ENCODE measurements around the gene DEPDC5. TPM values are rescaled to one million over a fixed set of nuclear protein-coding genes. Genes with fewer than 3 reads are reported as not detected.

The DEPDC5 gene
- total RNA-seq, 2 experiments from 2014 or later = 43.0 to 77.1 TPM

DNA sequence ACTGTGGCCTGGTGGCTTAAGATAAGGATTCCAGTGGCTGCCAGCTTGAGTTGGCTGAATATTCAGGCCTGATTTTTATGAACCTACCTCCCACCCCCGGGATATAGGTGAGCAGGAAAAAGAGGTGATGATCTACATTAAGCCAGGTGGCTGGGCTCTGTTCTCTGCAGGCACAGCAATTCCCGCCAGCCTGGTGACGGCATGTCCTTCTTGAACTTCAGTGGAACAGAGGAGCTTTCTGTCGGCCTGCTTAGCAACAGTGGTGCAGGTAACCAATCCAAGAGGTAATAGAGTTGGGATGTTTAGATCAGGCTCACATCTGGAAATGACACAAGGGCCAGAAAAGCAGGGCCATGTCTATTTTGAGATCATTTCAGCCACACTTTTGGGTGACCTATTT is 68.7 kb downstream of the DEPDC5 start:
- TF ChIP-seq EZH2phosphoT487 (IDR thresholded peaks at IDR 0.05; ENCODE audit: borderline replicate concordance, low read depth, low read length) = no peak
- TF ChIP-seq, protein P1, sequence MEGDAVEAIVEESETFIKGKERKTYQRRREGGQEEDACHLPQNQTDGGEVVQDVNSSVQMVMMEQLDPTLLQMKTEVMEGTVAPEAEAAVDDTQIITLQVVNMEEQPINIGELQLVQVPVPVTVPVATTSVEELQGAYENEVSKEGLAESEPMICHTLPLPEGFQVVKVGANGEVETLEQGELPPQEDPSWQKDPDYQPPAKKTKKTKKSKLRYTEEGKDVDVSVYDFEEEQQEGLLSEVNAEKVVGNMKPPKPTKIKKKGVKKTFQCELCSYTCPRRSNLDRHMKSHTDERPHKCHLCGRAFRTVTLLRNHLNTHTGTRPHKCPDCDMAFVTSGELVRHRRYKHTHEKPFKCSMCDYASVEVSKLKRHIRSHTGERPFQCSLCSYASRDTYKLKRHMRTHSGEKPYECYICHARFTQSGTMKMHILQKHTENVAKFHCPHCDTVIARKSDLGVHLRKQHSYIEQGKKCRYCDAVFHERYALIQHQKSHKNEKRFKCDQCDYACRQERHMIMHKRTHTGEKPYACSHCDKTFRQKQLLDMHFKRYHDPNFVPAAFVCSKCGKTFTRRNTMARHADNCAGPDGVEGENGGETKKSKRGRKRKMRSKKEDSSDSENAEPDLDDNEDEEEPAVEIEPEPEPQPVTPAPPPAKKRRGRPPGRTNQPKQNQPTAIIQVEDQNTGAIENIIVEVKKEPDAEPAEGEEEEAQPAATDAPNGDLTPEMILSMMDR (conservative IDR thresholded peaks at IDR 0.05; ENCODE audit: low read length) = no peak
- Histone ChIP-seq H3K4me2 (ENCODE audit: low read length) (no peak overlapping the region), H3K4me1 (ENCODE audit: insufficient read depth, low read length, poor library complexity, severe bottlenecking) (no peaks in the 10 kb centered on the region), H3K9me3 (ENCODE audit: low read length) (no peaks in the 10 kb centered on the region), H2AFZ (ENCODE audit: low read length) (no peak overlapping the region), H3K27ac (ENCODE audit: low read depth, low read length, poor library complexity, severe bottlenecking) (no peak overlapping the region), H3K9me2 (ENCODE audit: insufficient read depth, low read length) (no peaks in the 10 kb centered on the region), H3K36me3 (ENCODE audit: insufficient read depth, low read length) (peaks cover 95% of the 10 kb centered on the region), H3K4me3 (ENCODE audit: low read depth, low read length, poor library complexity, severe bottlenecking) (no peak overlapping the region), H3K79me2 (ENCODE audit: insufficient read depth, low read depth, low read length) (no peaks in the 10 kb centered on the region), H4K20me1 (ENCODE audit: insufficient read depth, low read length) (no peaks in the 10 kb centered on the region)
- POLR2A ChIA-PET = interaction anchor here (0.6 kb wide), 1 partner anchor 1403 kb away, joined by 3 read pairs; no protein-coding TSS in a partner anchor
- BruUV-seq (replicated peaks) = no TSS peak
- no peak for DNase-seq (ENCODE audit: low spot score)
- CTCF ChIA-PET (ENCODE audit: unreplicated experiment) = no interaction called here
- intact Hi-C loops (cut with micrococcal nuclease; ENCODE audit: unreplicated experiment) = no loop called here

DNA sequence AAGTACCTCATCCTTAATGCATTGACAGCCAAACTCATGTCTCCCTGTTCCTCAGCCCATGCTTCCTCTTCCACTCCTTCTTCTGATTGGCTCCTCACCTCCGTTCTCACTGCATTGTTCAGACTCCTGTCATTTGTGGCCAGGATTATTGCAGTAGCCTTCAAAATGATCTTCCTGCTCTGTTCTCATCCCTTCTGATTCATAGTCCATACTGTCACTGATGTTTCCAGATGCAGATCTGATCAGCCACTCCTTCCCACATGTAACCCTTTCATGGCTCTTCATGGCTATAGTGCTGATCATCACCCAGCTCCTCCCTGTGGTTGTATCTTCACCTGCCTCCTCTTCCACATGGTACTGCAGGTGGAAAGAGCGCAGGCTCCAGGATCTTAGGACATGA is 71.7 kb downstream of the DEPDC5 start:
- Histone ChIP-seq H3K4me3 (ENCODE audit: low read depth, low read length, poor library complexity, severe bottlenecking) (no peak overlapping the region), H4K20me1 (ENCODE audit: insufficient read depth, low read length) (no peaks in the 10 kb centered on the region), H3K79me2 (ENCODE audit: insufficient read depth, low read depth, low read length) (no peaks in the 10 kb centered on the region), H3K9me3 (ENCODE audit: low read length) (no peaks in the 10 kb centered on the region), H3K4me1 (ENCODE audit: insufficient read depth, low read length, poor library complexity, severe bottlenecking) (no peaks in the 10 kb centered on the region), H2AFZ (ENCODE audit: low read length) (no peak overlapping the region), H3K36me3 (ENCODE audit: insufficient read depth, low read length) (peaks cover 94% of the 10 kb centered on the region), H3K9me2 (ENCODE audit: insufficient read depth, low read length) (no peaks in the 10 kb centered on the region), H3K4me2 (ENCODE audit: low read length) (no peak overlapping the region), H3K27ac (ENCODE audit: low read depth, low read length, poor library complexity, severe bottlenecking) (no peak overlapping the region)
- intact Hi-C loops (cut with micrococcal nuclease; ENCODE audit: unreplicated experiment) = no loop called here
- BruUV-seq (replicated peaks) = no TSS peak
- ChIA-PET POLR2A (interaction anchor here (0.6 kb wide), 1 partner anchor 62 kb away, joined by 3 read pairs; no protein-coding TSS in a partner anchor), CTCF (ENCODE audit: unreplicated experiment) (no interaction called here)
- DNase-seq (ENCODE audit: low spot score) = no peak
- TF ChIP-seq, protein P1 (conservative IDR thresholded peaks at IDR 0.05; ENCODE audit: low read length) = no peak
- no peak for TF ChIP-seq EZH2phosphoT487 (IDR thresholded peaks at IDR 0.05; ENCODE audit: borderline replicate concordance, low read depth, low read length)

DNA sequence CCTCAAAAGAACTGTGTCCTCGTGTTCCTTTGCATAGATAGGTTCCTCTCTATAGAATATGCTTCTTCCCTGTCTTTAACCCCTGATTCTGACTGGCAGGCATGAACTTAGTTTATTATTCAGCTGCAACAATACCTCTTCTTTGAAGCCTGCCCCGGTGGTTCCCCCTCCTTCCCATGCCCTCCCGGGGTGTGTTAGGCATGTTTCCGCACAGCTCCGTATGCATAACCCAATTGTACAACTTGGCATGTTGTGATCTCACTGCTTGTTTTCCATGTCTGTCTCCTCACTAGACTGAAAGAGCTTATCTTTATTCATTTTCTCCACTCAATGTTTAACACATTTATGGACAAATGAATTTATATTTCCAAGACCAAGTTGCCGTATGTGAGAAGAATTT is 72.6 kb downstream of the DEPDC5 start:
- POLR2A ChIA-PET = interaction anchor here (0.5 kb wide), 1 partner anchor 173 kb away, joined by 4 read pairs; no protein-coding TSS in a partner anchor
- no TSS peak for BruUV-seq (replicated peaks)
- H3K4me2 ChIP-seq (ENCODE audit: low read length) = no peak overlapping the region
- no peaks in the 10 kb centered on the region for H3K9me2 ChIP-seq (ENCODE audit: insufficient read depth, low read length)
- intact Hi-C loops (cut with micrococcal nuclease; ENCODE audit: unreplicated experiment) = no loop called here
- CTCF ChIA-PET (ENCODE audit: unreplicated experiment) = no interaction called here
- H3K27ac ChIP-seq (ENCODE audit: low read depth, low read length, poor library complexity, severe bottlenecking) = no peak overlapping the region
- no peak for DNase-seq (ENCODE audit: low spot score)
- H2AFZ ChIP-seq (ENCODE audit: low read length) = no peak overlapping the region
- H3K4me3 ChIP-seq (ENCODE audit: low read depth, low read length, poor library complexity, severe bottlenecking) = no peak overlapping the region
- H3K4me1 ChIP-seq (ENCODE audit: insufficient read depth, low read length, poor library complexity, severe bottlenecking) = no peaks in the 10 kb centered on the region
- no peaks in the 10 kb centered on the region for H3K79me2 ChIP-seq (ENCODE audit: insufficient read depth, low read depth, low read length)
- H3K9me3 ChIP-seq (ENCODE audit: low read length) = no peaks in the 10 kb centered on the region
- peaks cover 94% of the 10 kb centered on the region for H3K36me3 ChIP-seq (ENCODE audit: insufficient read depth, low read length)
- TF ChIP-seq, protein P1 (conservative IDR thresholded peaks at IDR 0.05; ENCODE audit: low read length) = no peak
- TF ChIP-seq EZH2phosphoT487 (IDR thresholded peaks at IDR 0.05; ENCODE audit: borderline replicate concordance, low read depth, low read length) = no peak
- H4K20me1 ChIP-seq (ENCODE audit: insufficient read depth, low read length) = no peaks in the 10 kb centered on the region
